RKO (cell line): ENCODE measurements around the gene KLKB1.

ENCODE experiments used
- DNase-seq: peaks from one replicate; pipeline ENCODE4 v3.0.0-alpha.2; 2016; ENCODE audit warnings: low spot score

The KLKB1 gene

DNA sequence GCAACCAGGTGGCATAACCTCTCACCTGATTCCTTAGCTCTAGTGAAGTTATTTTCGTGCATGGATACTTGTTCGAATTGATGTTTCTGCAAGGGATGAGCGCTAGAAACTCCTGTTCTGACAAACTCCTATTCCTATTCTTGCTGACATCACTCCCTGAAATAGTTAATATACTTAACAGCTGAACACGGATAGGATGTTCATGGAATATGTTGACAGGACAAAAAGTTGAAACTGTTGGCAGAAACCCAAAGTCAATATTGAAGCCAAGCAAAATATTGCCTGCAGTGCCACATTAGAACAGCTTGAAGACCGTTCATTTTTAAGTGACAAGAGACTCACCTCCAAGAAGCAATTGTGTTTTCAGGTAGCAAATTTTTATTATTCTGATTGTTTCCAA is at the start of gene KLKB1:
TSS of gene KLKB1 (plus strand) at position 287 of the 400 bp plus-strand sequence. CDS start 689 bp downstream, outside the sequence.
- DNase-seq = no peak

- DNase-seq = no peak
These were observed 39.2 kb upstream of the KLKB1 start for GRCh38 chr4:186188107-186188506.

- DNase-seq = no peak
These were observed 37.7 kb upstream of the KLKB1 start for GRCh38 chr4:186189656-186190055.

DNA sequence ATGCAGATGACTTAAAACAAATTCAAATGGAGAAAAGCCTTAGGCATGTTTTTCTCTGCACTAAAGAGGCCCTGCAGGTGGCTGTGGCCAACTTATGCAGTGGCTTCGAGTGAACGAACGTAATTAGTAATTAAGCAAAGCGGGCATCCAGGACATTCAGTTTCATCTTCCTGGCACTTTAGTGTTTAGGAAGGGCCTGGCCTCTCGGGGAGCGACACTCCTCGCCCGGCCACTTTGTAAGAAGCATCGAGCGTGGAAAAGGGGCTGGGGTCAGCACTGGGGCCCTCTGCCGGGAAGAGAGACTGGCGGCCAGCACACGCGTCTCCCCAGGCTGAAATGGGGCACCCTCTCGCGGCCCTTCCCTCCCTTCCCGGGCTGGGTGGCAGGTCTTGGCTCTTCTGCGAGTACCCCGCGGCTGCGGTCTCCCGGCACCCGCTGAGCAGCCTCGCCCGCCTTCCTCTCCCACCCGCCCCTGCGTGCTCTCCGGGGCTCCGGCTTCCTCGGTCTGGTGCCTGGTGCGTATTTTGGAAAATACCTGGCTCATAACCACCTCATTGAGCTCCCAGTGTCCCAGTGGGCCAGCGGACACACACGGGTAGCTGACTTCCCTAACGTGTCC is 36.6 kb upstream of the KLKB1 start:
- DNase-seq = peak; percentile 46

GRCh38 chr4:186191200-186192065 is 35.9 kb upstream of the KLKB1 start, which contains the start of gene CYP4V2:
Gene CYP4V2 (plus strand): TSS chr4:186191567. CDS start chr4:186191824, 257 bp downstream.
- DNase-seq = peak; percentile 81

- DNase-seq = peak; percentile 67
These were observed 35.2 kb upstream of the KLKB1 start for GRCh38 chr4:186192066-186192612.

- DNase-seq = no peak
These were observed 33.5 kb upstream of the KLKB1 start for GRCh38 chr4:186193851-186194250.

DNA sequence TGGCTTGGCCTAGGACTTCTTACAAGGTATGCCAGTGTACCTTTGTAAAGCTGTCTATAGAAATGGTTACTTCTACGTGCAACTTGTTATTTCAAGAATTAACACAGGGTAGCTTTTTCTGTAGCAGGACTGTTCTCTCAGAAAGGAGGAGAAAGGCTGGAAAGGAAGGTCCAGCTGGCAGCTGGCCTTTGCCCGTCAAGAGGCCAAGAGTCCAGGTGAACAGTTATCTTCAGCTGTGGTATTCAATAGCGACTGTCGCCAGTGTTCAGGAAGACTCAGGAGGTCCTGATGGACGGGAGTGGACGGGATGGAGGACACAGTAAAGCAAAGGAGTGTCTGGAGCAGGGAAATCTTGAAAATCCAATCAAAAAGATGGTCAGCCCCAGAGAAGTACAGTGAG is 31.2 kb upstream of the KLKB1 start:
- DNase-seq = no peak

DNA sequence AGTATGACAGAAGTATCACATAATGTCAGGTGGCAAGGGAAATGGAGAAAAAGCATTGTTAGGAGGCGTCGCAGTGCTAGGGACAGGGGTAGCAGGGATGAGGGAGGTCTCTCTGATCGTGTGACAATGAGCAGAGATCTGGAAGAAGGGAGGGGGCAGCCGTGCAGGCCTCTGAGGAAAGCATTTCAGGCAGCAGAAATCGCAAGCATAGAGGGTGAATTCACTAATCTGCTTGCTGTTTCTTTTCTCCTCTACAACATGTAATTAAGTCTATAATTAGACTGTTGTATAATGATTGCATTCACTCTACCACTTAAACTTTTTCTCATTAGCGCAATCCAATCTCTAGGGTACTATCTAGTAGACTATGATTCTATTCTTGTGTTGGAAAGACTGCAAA is 26.8 kb upstream of the KLKB1 start:
- no peak for DNase-seq

DNA sequence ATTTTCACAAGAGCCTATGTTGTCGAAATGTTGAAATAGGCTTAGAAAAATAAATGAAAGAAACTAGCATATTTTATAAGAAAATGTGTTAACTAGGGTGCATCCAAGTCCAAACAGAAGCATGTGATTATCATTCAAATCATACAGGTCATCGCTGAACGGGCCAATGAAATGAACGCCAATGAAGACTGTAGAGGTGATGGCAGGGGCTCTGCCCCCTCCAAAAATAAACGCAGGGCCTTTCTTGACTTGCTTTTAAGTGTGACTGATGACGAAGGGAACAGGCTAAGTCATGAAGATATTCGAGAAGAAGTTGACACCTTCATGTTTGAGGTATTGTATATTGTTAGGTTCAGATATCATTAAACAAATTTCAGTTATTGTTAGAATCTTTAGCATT is 26.3 kb upstream of the KLKB1 start:
- no peak for DNase-seq

DNA sequence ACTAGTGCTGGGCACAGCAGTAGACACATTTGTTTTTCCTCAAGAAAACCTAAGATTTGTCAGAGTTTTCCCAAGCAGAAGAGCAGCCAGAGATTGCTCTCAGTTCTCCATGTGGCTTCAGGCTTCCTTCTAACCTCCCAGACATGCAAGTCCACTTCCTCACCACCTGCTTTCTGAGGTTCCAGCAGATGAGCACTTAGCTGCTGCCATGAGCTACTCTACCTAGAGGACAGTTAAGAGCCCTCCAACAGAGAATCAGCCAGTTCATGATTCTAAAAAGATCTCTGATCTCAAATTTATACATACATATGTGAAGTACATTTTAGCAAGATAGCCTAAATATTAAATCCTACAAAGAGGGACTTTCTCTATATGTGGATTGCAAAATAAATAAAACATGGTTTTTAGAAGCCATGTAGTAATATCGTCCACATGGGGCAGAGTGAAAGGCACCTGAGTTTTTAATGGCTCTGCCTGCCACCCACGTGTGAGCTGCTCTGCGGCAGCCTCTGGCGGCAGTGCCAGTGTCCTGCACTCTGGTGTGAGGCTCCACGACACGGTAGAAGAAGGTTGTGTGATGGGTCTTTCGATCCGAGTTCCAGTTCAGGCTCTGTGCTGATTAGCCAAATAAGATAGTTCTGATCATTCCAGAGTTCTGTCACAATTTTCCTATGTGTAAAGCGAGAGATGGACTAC is 25.6 kb upstream of the KLKB1 start:
- DNase-seq = peak; percentile 81

DNA sequence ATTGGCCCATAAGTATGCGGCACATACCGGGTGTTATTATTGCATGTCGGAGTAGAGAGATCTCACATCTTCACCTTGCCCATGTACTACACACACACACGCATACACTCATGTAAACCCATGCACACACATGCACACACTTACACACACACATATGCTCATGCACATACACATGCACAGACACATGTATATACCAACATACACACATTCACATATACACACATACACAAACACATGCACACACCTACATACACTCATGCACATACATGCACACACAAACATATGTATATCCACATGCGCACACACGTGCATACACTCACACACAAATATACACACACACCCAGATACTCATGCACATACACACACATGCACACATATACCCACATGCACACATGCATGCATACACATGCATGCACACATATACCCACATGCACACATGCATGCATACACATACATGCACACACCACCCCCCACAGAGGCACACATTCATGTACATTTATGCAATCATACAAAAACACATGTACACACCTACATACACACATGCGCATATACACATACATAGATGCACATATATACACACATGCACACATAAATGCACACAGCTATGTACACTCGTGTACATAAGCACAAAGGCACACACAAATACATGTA is 24.7 kb upstream of the KLKB1 start:
- DNase-seq = no peak

- DNase-seq = no peak
These were observed 23.9 kb upstream of the KLKB1 start for GRCh38 chr4:186203406-186203805.

- no peak for DNase-seq
These were observed 23.2 kb upstream of the KLKB1 start for GRCh38 chr4:186204103-186204559.

- no peak for DNase-seq
These were observed 22.6 kb upstream of the KLKB1 start for GRCh38 chr4:186204686-186205085.

GRCh38 chr4:186205156-186205555 is 22.2 kb upstream of the KLKB1 start:
- no peak for DNase-seq

- no peak for DNase-seq
These were observed 10.8 kb upstream of the KLKB1 start for GRCh38 chr4:186216465-186217024.

- DNase-seq = no peak
These were observed 9.5 kb upstream of the KLKB1 start for GRCh38 chr4:186217733-186218293.

DNA sequence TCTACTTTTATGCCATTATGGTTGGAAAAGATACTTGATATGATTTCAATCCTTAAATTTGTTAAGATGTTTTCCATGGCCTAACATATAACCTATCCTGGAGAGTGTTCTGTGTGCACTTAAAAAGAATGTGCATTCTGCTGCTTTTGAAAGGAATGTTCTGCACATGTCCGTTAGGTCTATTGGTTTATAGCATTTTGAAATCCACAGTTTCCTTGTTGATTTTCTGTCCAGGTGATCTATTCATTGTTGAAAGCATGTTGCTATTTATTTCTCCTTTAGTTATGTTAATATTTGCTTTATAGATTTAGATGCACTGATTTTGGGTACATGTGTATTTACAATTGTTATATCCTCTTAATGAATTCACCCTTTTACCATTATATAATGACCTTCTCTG is 5.7 kb upstream of the KLKB1 start:
- no peak for DNase-seq

- no peak for DNase-seq
These were observed 1.5 kb upstream of the KLKB1 start for GRCh38 chr4:186225848-186226247.

- no peak for DNase-seq
These were observed 652 bp upstream of the KLKB1 start for GRCh38 chr4:186226521-186227189.
